Gastroesophageal sphincter (tissue), 4 donors: ENCODE measurements around the gene FAIM2. TPM values are rescaled to one million over a fixed set of nuclear protein-coding genes. Genes with fewer than 3 reads are reported as not detected.

ENCODE experiments used
- ATAC-seq: fragments of 150-250 bp; one replicate; pipeline ENCODE4 v1.9.1; 2016; ENCODE audit warnings: mild to moderate bottlenecking, moderate library complexity
- H3K27ac ChIP-seq, 4 donors: fragments of 200-600 bp; sonication (generic) in 3 of 4; 1 replicate in 3 of 4; 2 replicates in 1 of 4; pipeline ENCODE4 v1.5.1; 2016 to 2019
- H3K27me3 ChIP-seq: fragments of 200-600 bp; sonication (generic); one replicate; pipeline ENCODE4 v1.5.1; 2019
- H3K36me3 ChIP-seq, 2 donors: fragments of 200-600 bp; sonication (generic); one replicate each; pipeline ENCODE4 v1.5.1; 2019; ENCODE audit warnings: control low read depth in 1 of 2
- H3K4me1 ChIP-seq, 3 donors: fragments of 200-600 bp; sonication (generic); 1 replicate in 2 of 3; 2 replicates in 1 of 3; pipeline ENCODE4 v1.5.1; 2016 to 2019; ENCODE audit warnings: control low read depth in 2 of 3
- H3K4me3 ChIP-seq, 2 donors: fragments of 200-600 bp; sonication (generic); one replicate each; pipeline ENCODE4 v1.5.1; 2019; ENCODE audit warnings: mild to moderate bottlenecking in 1 of 2, moderate library complexity in 1 of 2
- H3K9me3 ChIP-seq, 3 donors: fragments of 200-600 bp; sonication (generic); one replicate each; pipeline ENCODE4 v1.5.1; 2017 to 2019; ENCODE audit warnings: control low read depth in 2 of 3
- EP300 ChIP-seq: sonication (generic); formaldehyde crosslinking; IDR thresholded peaks from one replicate; pipeline ENCODE4 v1.6.1; 2017; ENCODE audit warnings: antibody characterized with exemption, mild to moderate bottlenecking
- POLR2A ChIP-seq, 2 donors: fragments of 450-650 bp; IDR thresholded peaks; one replicate each; pipeline ENCODE4 v1.6.1; 2017; ENCODE audit warnings: antibody characterized with exemption in 2 of 2, mild to moderate bottlenecking in 2 of 2, moderate library complexity in 1 of 2
- POLR2AphosphoS5 ChIP-seq: sonication (generic); formaldehyde crosslinking; IDR thresholded peaks from one replicate; pipeline ENCODE4 v1.6.1; 2017; ENCODE audit warnings: antibody characterized with exemption
- WGBS, 2 donors: methylation state at CpG; one replicate each; pipeline ENCODE4 v1.1.5; 2018; ENCODE audit warnings: low coverage in 1 of 2; 5-methylcytosine and 5-hydroxymethylcytosine counted together
- total RNA-seq, 4 donors: library from RNA; depleted of rRNA; stranded (reverse); fragments of >200 nt; gene quantifications; one replicate each; pipeline ENCODE4 v1.1.0, GENCODE V29; 2016
- TF ChIP-seq, protein P1 (sequence below), 4 experiments: fragments of 200-600 bp in 2 of 4; fragments of 450-650 bp in 2 of 4; sonication (generic) in 1 of 4; IDR thresholded peaks; one replicate each; pipeline ENCODE4 v1.5.1; 2017 to 2019; ENCODE audit warnings: antibody characterized with exemption in 4 of 4, mild to moderate bottlenecking in 2 of 4, moderate library complexity in 2 of 4

The FAIM2 gene
- total RNA-seq, 4 donors from 2014 or later: 3.4 to 7.4 (median 5.9) TPM

DNA sequence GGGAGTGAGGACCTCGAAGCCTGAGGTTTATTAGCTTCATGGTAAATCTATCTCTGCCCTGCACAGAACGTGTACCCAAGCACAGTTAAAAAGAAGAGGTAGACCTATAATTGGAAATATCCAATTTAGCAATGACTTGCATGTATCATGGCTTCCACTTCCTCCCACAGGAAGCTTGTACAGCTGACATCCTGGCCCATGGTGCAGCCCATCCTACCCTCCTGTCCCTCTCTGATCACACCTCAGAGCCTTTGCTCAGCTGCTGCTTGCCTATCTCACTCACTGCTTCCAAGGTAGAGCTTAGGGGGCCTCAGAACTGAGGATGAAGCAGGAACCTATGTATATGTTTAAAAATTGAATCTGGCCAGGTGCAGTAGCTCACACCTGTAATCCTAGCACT is 56.5 kb downstream of the FAIM2 start:
- TF ChIP-seq POLR2AphosphoS5: no peak
- TF ChIP-seq POLR2A (IDR thresholded peaks at IDR 0.05): no peak
- no peak for TF ChIP-seq EP300
- TF ChIP-seq, protein P1, sequence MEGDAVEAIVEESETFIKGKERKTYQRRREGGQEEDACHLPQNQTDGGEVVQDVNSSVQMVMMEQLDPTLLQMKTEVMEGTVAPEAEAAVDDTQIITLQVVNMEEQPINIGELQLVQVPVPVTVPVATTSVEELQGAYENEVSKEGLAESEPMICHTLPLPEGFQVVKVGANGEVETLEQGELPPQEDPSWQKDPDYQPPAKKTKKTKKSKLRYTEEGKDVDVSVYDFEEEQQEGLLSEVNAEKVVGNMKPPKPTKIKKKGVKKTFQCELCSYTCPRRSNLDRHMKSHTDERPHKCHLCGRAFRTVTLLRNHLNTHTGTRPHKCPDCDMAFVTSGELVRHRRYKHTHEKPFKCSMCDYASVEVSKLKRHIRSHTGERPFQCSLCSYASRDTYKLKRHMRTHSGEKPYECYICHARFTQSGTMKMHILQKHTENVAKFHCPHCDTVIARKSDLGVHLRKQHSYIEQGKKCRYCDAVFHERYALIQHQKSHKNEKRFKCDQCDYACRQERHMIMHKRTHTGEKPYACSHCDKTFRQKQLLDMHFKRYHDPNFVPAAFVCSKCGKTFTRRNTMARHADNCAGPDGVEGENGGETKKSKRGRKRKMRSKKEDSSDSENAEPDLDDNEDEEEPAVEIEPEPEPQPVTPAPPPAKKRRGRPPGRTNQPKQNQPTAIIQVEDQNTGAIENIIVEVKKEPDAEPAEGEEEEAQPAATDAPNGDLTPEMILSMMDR (IDR thresholded peaks at IDR 0.05): no peak
- peaks cover 0 to 13% (median 3%) of the 10 kb centered on the region in 3 donors for H3K4me1 ChIP-seq
- H3K9me3 ChIP-seq: no peaks in the 10 kb centered on the region
- no peak for ATAC-seq
- H3K4me3 ChIP-seq: no peak overlapping the region
- no peak overlapping the region for H3K27ac ChIP-seq
- 44 to 100% methylated on average over 1 to 2 of the region's 2 CpGs for WGBS, 2 donors
- H3K27me3 ChIP-seq: peaks cover 30% of the 10 kb centered on the region
- H3K36me3 ChIP-seq: no peaks in the 10 kb centered on the region

DNA sequence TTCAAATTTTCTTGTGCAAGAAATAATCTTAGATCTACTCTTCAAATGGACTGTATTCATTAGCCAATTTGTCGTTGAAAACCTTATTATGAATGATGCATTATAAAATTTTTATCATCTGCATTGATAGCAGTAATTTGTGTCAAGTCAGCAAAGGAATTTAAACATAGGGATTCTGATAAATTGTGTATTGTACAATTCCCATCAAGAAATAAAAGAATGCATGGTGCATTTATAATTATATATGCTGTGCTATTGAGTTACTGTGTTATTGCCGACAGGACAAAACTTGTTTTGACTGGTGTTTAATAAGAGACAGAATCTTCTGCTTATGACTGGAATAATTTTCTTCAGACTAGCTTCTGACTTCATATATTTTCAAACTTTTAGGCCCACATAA is 57.7 kb downstream of the FAIM2 start:
- Histone ChIP-seq H3K36me3 (no peaks in the 10 kb centered on the region), H3K4me1 (peaks cover 0 to 24% (median 3%) of the 10 kb centered on the region in 3 donors), H3K27ac (no peak overlapping the region), H3K4me3 (no peak overlapping the region), H3K27me3 (peaks cover 30% of the 10 kb centered on the region), H3K9me3 (no peaks in the 10 kb centered on the region)
- 85 to 87% methylated on average over 2 of the region's 2 CpGs for WGBS, 2 donors
- ATAC-seq: no peak
- TF ChIP-seq POLR2AphosphoS5: no peak
- no peak for TF ChIP-seq EP300
- TF ChIP-seq POLR2A (IDR thresholded peaks at IDR 0.05): no peak
- TF ChIP-seq, protein P1 (IDR thresholded peaks at IDR 0.05): no peak

DNA sequence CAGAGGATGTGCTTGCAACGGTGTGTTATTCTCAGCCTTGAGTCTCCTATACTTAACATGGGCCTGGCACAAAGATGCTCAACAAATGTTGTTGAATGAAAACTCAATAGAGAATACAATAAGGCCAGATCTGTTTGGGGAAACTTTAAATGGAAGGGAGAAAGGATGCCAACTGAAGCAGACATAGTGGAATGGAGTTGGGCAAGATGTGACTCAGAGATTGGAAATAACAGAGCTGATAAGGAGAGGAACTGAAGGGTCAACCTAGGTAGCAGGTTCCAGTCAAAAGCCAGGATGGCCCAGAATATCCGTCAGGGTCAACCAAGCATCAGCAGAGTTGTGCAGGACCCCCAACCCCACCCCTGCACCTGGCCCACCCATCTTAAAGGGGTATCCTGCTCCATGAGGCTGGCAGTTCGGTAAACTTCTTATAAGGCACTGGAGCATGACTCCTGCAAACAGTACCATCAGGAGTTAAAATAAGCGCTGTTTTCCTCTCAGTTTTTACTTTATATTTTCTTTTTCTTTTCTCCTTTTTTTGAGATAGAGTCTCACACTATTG is 59.7 kb downstream of the FAIM2 start:
- Histone ChIP-seq H3K36me3 (no peaks in the 10 kb centered on the region), H3K27ac (peak overlapping the region in 2 of 4 donors; percentile 89 to 91), H3K4me3 (no peak overlapping the region), H3K4me1 (peaks cover 0 to 27% (median 3%) of the 10 kb centered on the region in 3 donors), H3K9me3 (no peaks in the 10 kb centered on the region), H3K27me3 (peaks cover 13% of the 10 kb centered on the region)
- ATAC-seq: no peak
- 80 to 98% methylated on average over 2 to 4 of the region's 4 CpGs for WGBS, 2 donors
- TF ChIP-seq, protein P1 (IDR thresholded peaks at IDR 0.05): no peak
- no peak for TF ChIP-seq EP300
- TF ChIP-seq POLR2A (IDR thresholded peaks at IDR 0.05): no peak
- no peak for TF ChIP-seq POLR2AphosphoS5

DNA sequence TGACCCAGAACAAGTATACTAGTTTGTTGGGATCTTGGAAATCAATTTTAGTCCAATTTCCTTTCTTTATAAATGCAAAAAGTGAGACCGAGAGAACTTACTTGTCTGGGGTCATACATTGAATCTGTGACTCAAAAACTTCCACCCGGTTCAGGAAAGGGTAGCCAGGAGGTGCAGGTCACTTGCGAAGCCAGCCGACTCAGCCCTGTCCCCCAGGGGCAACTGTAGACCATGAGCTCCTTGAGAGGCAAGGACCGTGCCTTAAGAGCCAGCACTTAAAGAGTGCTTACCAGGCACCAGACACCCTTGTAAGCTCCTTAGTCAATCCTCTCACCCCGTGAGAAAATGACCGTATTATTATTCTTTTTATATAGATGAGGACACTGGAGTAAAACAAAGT is 60.3 kb downstream of the FAIM2 start:
- TF ChIP-seq POLR2AphosphoS5: no peak
- TF ChIP-seq POLR2A (IDR thresholded peaks at IDR 0.05): no peak
- H3K27me3 ChIP-seq: peaks cover 10% of the 10 kb centered on the region
- no peak for ATAC-seq
- H3K4me1 ChIP-seq: peaks cover 0 to 27% (median 3%) of the 10 kb centered on the region in 3 donors
- H3K9me3 ChIP-seq: no peaks in the 10 kb centered on the region
- WGBS, 2 donors: 77 to 90% methylated on average over 3 of the region's 7 CpGs
- peaks cover 0 to 2% of the 10 kb centered on the region in 2 donors for H3K36me3 ChIP-seq
- peak overlapping the region; percentile 60 to 95 (median 90) for H3K27ac ChIP-seq
- peak overlapping the region; percentile 50 to 69 for H3K4me3 ChIP-seq

DNA sequence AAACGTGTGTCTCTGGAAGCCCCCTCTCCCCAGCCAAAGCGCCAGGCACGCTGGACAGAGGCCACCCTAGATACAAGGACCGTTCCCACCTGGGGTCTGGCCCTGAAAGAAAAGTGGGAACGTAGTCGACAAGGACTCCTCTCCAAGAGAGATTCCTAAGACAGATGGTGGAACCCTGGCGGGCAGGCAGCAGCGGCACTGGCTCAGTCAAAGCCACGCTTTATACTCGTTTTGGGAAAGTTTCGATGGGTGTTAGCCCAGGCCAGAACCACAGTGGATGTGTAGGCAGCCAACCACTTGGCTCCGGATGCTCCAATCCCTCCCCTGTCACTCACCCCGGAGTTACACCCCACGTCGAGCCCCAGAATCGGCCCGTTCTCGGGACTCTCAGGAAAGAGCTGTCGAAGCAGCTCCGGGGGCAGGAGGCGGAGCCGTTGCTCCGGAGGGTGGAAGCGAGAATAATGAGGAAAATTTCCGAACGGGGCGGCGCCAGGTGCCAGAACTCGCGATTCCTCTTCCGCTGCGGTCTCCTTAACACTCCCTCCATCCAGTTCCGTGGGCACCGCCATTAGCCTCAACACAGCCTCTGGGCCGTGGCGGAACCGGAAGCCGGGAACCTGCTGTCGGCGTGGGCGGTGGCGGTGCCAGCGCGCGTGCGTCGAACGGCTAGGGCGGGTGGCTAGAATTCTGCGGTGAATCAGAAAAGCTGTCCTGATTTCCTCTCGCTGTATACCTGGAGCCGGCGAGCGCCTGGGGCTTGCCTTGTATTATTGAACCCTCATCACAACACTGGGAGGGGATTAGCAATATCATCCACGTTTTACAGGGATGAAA is 61.0 kb downstream of the FAIM2 start, which contains the start of gene BCDIN3D:
BCDIN3D (minus strand) TSS at position 588 of the 834 bp plus-strand sequence; CDS start at position 569, 19 bp downstream.
- peaks cover 0 to 27% (median 3%) of the 10 kb centered on the region in 3 donors for H3K4me1 ChIP-seq
- 0% methylated on average over 4 to 18 of the region's 55 CpGs for WGBS, 2 donors
- H3K27ac ChIP-seq: peak within 1 kb of the TSS; percentile 60 to 95 (median 90)
- TF ChIP-seq EP300 (no peak), POLR2A (IDR thresholded peaks at IDR 0.05) (peak; percentile 59 to 72), POLR2AphosphoS5 (peak; percentile 84)
- TF ChIP-seq, protein P1 (IDR thresholded peaks at IDR 0.05): peak in 1 of 4 experiments; percentile 30
- H3K4me3 ChIP-seq: peak within 1 kb of the TSS; percentile 50 to 69
- peaks cover 0 to 6% of the 10 kb centered on the region in 2 donors for H3K36me3 ChIP-seq
- H3K9me3 ChIP-seq: no peaks in the 10 kb centered on the region
- peaks cover 10% of the 10 kb centered on the region for H3K27me3 ChIP-seq
- ATAC-seq: peak; percentile 98
